Activated T-cell treated with anti-CD3 and anti-CD28 coated beads for 1 hour (primary cell): ENCODE data around the gene PPP1R1A.

Experiments
- DNase-seq: peaks from one replicate; pipeline ENCODE4 v3.0.0-alpha.2; 2020; ENCODE audit warnings: low read depth

Gene PPP1R1A

GRCh38 chr12:54571193-54572188 lies 17.0 kb downstream of the PPP1R1A start:
- DNase-seq = no peak

GRCh38 chr12:54569995-54570528 lies 18.4 kb downstream of the PPP1R1A start:
- no peak for DNase-seq

- no peak for DNase-seq
Observed at GRCh38 chr12:54569072-54569471, 19.4 kb downstream of the PPP1R1A start.

GRCh38 chr12:54566792-54567191 lies 21.7 kb downstream of the PPP1R1A start:
- DNase-seq = no peak

GRCh38 chr12:54565986-54566544 lies 22.4 kb downstream of the PPP1R1A start:
- no peak for DNase-seq

GRCh38 chr12:54565310-54565985 lies 23.0 kb downstream of the PPP1R1A start:
- no peak for DNase-seq

GRCh38 chr12:54564768-54565167 lies 23.7 kb downstream of the PPP1R1A start:
- no peak for DNase-seq

- no peak for DNase-seq
Observed at GRCh38 chr12:54563787-54564186, 24.7 kb downstream of the PPP1R1A start.

- no peak for DNase-seq
Observed at GRCh38 chr12:54562750-54563356, 25.6 kb downstream of the PPP1R1A start.

- no peak for DNase-seq
Observed at GRCh38 chr12:54561164-54561563, 27.3 kb downstream of the PPP1R1A start.

- peak; percentile 73 for DNase-seq
Observed at GRCh38 chr12:54560374-54560858, 28.0 kb downstream of the PPP1R1A start.

- DNase-seq = no peak
Observed at GRCh38 chr12:54558759-54559158, 29.7 kb downstream of the PPP1R1A start.

GRCh38 chr12:54558311-54558710 lies 30.1 kb downstream of the PPP1R1A start:
- DNase-seq = no peak

- DNase-seq = no peak
Observed at GRCh38 chr12:54555670-54556257, 32.7 kb downstream of the PPP1R1A start.

GRCh38 chr12:54549774-54550451 lies 38.5 kb downstream of the PPP1R1A start:
- peak; percentile 19 for DNase-seq

GRCh38 chr12:54546511-54546910 lies 41.9 kb downstream of the PPP1R1A start:
- DNase-seq = no peak

GRCh38 chr12:54544743-54545142 lies 43.7 kb downstream of the PPP1R1A start:
- no peak for DNase-seq

- DNase-seq = no peak
Observed at GRCh38 chr12:54543526-54543925, 44.9 kb downstream of the PPP1R1A start.

GRCh38 chr12:54541751-54542290 lies 46.6 kb downstream of the PPP1R1A start:
- no peak for DNase-seq

GRCh38 chr12:54538136-54538700 lies 50.2 kb downstream of the PPP1R1A start:
- no peak for DNase-seq
